HEK293 (cell line): ENCODE results near the gene P2RX7.

ENCODE experiments used
- CTCF ChIP-seq: fragments of 450-650 bp; formaldehyde crosslinking; IDR thresholded peaks from 2 replicates; pipeline ENCODE4 v1.5.1; 2016; ENCODE audit warnings: missing biosample characterization, missing genetic modification characterization
- GLI4 ChIP-seq: fragments of 450-650 bp; formaldehyde crosslinking; IDR thresholded peaks from 2 replicates; pipeline ENCODE4 v1.5.1; 2016; ENCODE audit warnings: missing biosample characterization, missing genetic modification characterization
- SETDB1 ChIP-seq: IDR thresholded peaks from one replicate; pipeline ENCODE4 v1.6.1; 2017; ENCODE audit warnings: mild to moderate bottlenecking, low read length, moderate library complexity, mixed read lengths; ENCODE audit not compliant: insufficient read length
- ZBTB11 ChIP-seq: fragments of 450-650 bp; formaldehyde crosslinking; conservative IDR thresholded peaks from 2 replicates; pipeline ENCODE4 v1.5.1; 2016; ENCODE audit warnings: low read depth, missing biosample characterization, missing genetic modification characterization
- ZNF660 ChIP-seq: fragments of 450-650 bp; IDR thresholded peaks from 2 replicates; pipeline ENCODE4 v1.5.1; 2018; ENCODE audit warnings: missing biosample characterization, mild to moderate bottlenecking, missing genetic modification characterization
- ZNF792 ChIP-seq: fragments of 450-650 bp; formaldehyde crosslinking; IDR thresholded peaks from 2 replicates; pipeline ENCODE4 v1.5.1; 2016; ENCODE audit warnings: missing biosample characterization, missing genetic modification characterization

GRCh38 chr12:121124402-121125109 is 8.1 kb upstream of the P2RX7 start:
- TF ChIP-seq CTCF (no peak), ZNF660 (tag by site-specific recombination) (no peak), GLI4 (tag by site-specific recombination) (no peak), ZNF792 (no peak), SETDB1 (no peak), ZBTB11 (tag by site-specific recombination) (no peak)
